Gastrocnemius medialis (tissue), 4 donors: ENCODE results near the gene OSBPL2. TPM values are rescaled to one million over a fixed set of nuclear protein-coding genes. Genes with fewer than 3 reads are reported as not detected.

Experiments used
- ATAC-seq, 2 donors: fragments of 150-250 bp; one replicate each; pipeline ENCODE4 v1.9.1; 2016
- DNase-seq, 2 donors: peaks; one replicate each; pipeline ENCODE4 v3.0.0-alpha.2; 2019
- H3K27ac ChIP-seq, 4 donors: fragments of 200-600 bp; sonication (generic); 1 replicate in 1 of 4; 2 replicates in 3 of 4; pipeline ENCODE4 v1.5.1; 2016 to 2018; ENCODE audit warnings: mild to moderate bottlenecking in 2 of 4, moderate library complexity in 1 of 4
- H3K27me3 ChIP-seq, 3 donors: fragments of 200-600 bp; sonication (generic) in 2 of 3; 1 replicate in 1 of 3; 2 replicates in 2 of 3; pipeline versions ENCODE4 v1.5.1 to v1.6.0; 2016 to 2019; ENCODE audit warnings: mild to moderate bottlenecking in 1 of 3, moderate library complexity in 1 of 3
- H3K36me3 ChIP-seq, 2 donors: fragments of 200-600 bp; sonication (generic) in 1 of 2; one replicate each; pipeline ENCODE4 v1.5.1; 2017 to 2018
- H3K4me1 ChIP-seq, 2 donors: fragments of 200-600 bp; sonication (generic) in 1 of 2; one replicate each; pipeline ENCODE4 v1.5.1; 2016 to 2017; ENCODE audit warnings: mild to moderate bottlenecking in 2 of 2
- H3K4me3 ChIP-seq, 4 donors: fragments of 200-600 bp; sonication (generic) in 3 of 4; 1 replicate in 1 of 4; 2 replicates in 3 of 4; pipeline ENCODE4 v1.5.1; 2016 to 2019; ENCODE audit warnings: mild to moderate bottlenecking in 2 of 4
- H3K9me3 ChIP-seq, 3 donors: fragments of 200-600 bp; sonication (generic) in 2 of 3; 1 replicate in 1 of 3; 2 replicates in 2 of 3; pipeline ENCODE4 v1.5.1; 2016 to 2019
- POLR2A ChIP-seq, 2 donors: fragments of 450-650 bp; IDR thresholded peaks; one replicate each; pipeline ENCODE4 v1.6.1; 2017; ENCODE audit warnings: antibody characterized with exemption in 2 of 2, mild to moderate bottlenecking in 2 of 2, moderate library complexity in 2 of 2
- in situ Hi-C, 4 donors: fragments of 200-750 bp; cut with MboI; loops; one replicate each; pipeline versions ENCODE4 v1.15.0 to v1.8.0; 2017; ENCODE audit warnings: low sequenced_read_pairs in 4 of 4
- intact Hi-C: fragments of 100-400 bp; cut with DNase I; formaldehyde crosslinking; loops from one replicate; pipeline ENCODE4 v1.15.1; 2023; ENCODE audit warnings: low total_unique reads
- total RNA-seq, 4 donors: library from RNA; depleted of rRNA; stranded (reverse); fragments of >200 nt; gene quantifications; one replicate each; pipeline versions ENCODE4 v1.1.0 to v1.2.3, GENCODE V29; 2016
- TF ChIP-seq, protein P1 (sequence below), 5 experiments: fragments of 450-650 bp in 3 of 5; fragments of 200-600 bp in 2 of 5; sonication (generic) in 2 of 5; IDR thresholded peaks in 4 of 5; conservative IDR thresholded peaks in 1 of 5; 1 replicate in 4 of 5; 2 replicates in 1 of 5; pipeline ENCODE4 v1.5.1; 2016 to 2019; ENCODE audit warnings: antibody characterized with exemption in 5 of 5, mild to moderate bottlenecking in 3 of 5, moderate library complexity in 3 of 5

OSBPL2 gene
- total RNA-seq, 4 donors from 2014 or later = 15.8 to 26.4 (median 19.6) TPM

DNA sequence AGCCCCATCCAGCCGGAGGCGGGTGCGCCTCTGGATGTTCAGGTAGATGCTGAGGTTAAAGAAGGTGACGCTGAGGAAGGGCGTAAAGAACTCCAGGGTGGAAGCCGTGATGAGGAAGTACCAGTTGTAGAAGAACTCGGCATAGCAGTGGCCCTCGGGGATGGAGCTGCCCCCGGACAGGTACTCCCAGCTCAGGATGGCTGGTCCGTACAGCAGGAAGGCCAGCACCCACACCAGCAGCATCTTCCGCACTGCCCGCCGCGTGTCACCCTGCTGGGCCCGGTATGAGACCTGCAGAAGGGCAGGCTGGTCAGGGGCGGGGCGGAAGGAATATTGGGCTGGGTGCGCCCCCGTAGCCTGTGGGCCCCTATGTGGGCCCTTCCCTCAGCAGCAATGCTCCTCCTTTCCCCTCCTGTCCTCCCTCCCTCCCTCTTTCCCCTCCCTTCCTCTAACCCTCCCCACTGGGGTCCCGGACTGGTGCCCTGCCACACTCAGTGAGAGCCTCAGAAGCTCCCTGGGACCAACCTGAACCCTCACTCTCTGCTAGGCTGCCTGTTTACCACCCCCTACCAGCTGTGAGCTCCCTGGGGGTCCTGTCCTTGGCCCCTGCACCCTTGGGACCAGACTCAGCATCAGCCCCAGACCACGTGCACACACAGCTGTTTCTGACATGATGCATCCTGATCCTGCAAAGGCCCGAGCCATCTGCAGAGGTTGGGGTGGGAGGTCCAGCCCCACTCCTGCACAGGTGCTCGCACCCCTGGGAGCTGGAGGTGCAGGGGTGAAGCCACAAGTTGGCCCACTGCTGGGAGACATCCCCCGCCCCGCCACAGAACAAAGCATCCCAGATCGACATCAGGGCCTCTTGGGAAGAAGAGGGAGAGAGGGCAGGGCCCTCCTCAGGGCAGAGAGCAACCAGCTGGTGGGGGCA is 21.4 kb upstream of the OSBPL2 start:
- DNase-seq (no peak), ATAC-seq (no peak)
- H3K9me3 ChIP-seq = no peaks in the 10 kb centered on the region
- peaks cover 64 to 66% (median 65%) of the 10 kb centered on the region in 3 donors for H3K27me3 ChIP-seq
- TF ChIP-seq POLR2A (IDR thresholded peaks at IDR 0.05) = no peak
- TF ChIP-seq, protein P1, sequence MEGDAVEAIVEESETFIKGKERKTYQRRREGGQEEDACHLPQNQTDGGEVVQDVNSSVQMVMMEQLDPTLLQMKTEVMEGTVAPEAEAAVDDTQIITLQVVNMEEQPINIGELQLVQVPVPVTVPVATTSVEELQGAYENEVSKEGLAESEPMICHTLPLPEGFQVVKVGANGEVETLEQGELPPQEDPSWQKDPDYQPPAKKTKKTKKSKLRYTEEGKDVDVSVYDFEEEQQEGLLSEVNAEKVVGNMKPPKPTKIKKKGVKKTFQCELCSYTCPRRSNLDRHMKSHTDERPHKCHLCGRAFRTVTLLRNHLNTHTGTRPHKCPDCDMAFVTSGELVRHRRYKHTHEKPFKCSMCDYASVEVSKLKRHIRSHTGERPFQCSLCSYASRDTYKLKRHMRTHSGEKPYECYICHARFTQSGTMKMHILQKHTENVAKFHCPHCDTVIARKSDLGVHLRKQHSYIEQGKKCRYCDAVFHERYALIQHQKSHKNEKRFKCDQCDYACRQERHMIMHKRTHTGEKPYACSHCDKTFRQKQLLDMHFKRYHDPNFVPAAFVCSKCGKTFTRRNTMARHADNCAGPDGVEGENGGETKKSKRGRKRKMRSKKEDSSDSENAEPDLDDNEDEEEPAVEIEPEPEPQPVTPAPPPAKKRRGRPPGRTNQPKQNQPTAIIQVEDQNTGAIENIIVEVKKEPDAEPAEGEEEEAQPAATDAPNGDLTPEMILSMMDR (IDR thresholded peaks at IDR 0.05 in 4 of 5, conservative IDR thresholded peaks at IDR 0.05 in 1 of 5) = no peak
- in situ Hi-C loops = no loop called here
- peaks cover 4 to 18% of the 10 kb centered on the region in 2 donors for H3K4me1 ChIP-seq
- no peak overlapping the region for H3K27ac ChIP-seq
- intact Hi-C loops = no loop called here
- H3K4me3 ChIP-seq = no peak overlapping the region
- no peaks in the 10 kb centered on the region for H3K36me3 ChIP-seq

- Histone ChIP-seq H3K4me1 (peaks cover 4 to 18% of the 10 kb centered on the region in 2 donors), H3K36me3 (no peaks in the 10 kb centered on the region), H3K27me3 (peaks cover 68 to 78% (median 72%) of the 10 kb centered on the region in 3 donors), H3K27ac (no peak overlapping the region), H3K9me3 (no peaks in the 10 kb centered on the region), H3K4me3 (no peak overlapping the region)
- in situ Hi-C loops = no loop called here
- no peak for ATAC-seq
- TF ChIP-seq, protein P1 (IDR thresholded peaks at IDR 0.05 in 4 of 5, conservative IDR thresholded peaks at IDR 0.05 in 1 of 5) = no peak
- no peak for TF ChIP-seq POLR2A (IDR thresholded peaks at IDR 0.05)
- intact Hi-C loops = no loop called here
- DNase-seq = no peak
These were observed 20.2 kb upstream of the OSBPL2 start for GRCh38 chr20:62217913-62218773.

- peak; percentile 28 to 33 for ATAC-seq
- no peak for DNase-seq
- H3K27me3 ChIP-seq = peaks cover 65 to 72% (median 66%) of the 10 kb centered on the region in 3 donors
- peaks cover 4 to 18% of the 10 kb centered on the region in 2 donors for H3K4me1 ChIP-seq
- no peaks in the 10 kb centered on the region for H3K9me3 ChIP-seq
- H3K36me3 ChIP-seq = no peaks in the 10 kb centered on the region
- TF ChIP-seq, protein P1 (IDR thresholded peaks at IDR 0.05 in 4 of 5, conservative IDR thresholded peaks at IDR 0.05 in 1 of 5) = no peak
- no peak for TF ChIP-seq POLR2A (IDR thresholded peaks at IDR 0.05)
- no peak overlapping the region for H3K27ac ChIP-seq
- intact Hi-C loops (no loop called here), in situ Hi-C loops (no loop called here)
- peak overlapping the region in 3 of 4 donors; percentile 17 to 32 (median 31) for H3K4me3 ChIP-seq
These were observed 19.0 kb upstream of the OSBPL2 start for GRCh38 chr20:62219101-62219991.

GRCh38 chr20:62219992-62220665 is 18.2 kb upstream of the OSBPL2 start, which contains the start of gene HRH3:
TSS of gene HRH3 (minus strand) at chr20:62220278. CDS start at chr20:62219970, 308 bp downstream.
- intact Hi-C loops = no loop called here
- Histone ChIP-seq H3K4me1 (peaks cover 4 to 18% of the 10 kb centered on the region in 2 donors), H3K9me3 (no peaks in the 10 kb centered on the region), H3K4me3 (peak within 1 kb of the TSS in 3 of 4 donors; percentile 17 to 32 (median 31)), H3K27me3 (peaks cover 57 to 64% (median 63%) of the 10 kb centered on the region in 3 donors), H3K36me3 (no peaks in the 10 kb centered on the region), H3K27ac (no peak within 1 kb of the TSS)
- DNase-seq (no peak), ATAC-seq (peak; percentile 72)
- TF ChIP-seq, protein P1 (IDR thresholded peaks at IDR 0.05 in 4 of 5, conservative IDR thresholded peaks at IDR 0.05 in 1 of 5) = no peak
- in situ Hi-C loops = no loop called here
